ENCODE data around the gene WASF1. TPM values are rescaled to one million over a fixed set of nuclear protein-coding genes. Genes with fewer than 3 reads are reported as not detected.

Gene WASF1
- total RNA-seq: 10 to 100 TPM in 1 of 4 donors, 1 to 10 TPM in 3; 1.8 to 14.0 (median 5.9) TPM

- TF ChIP-seq POLR2A (IDR thresholded peaks at IDR 0.05): no peak
- TF ChIP-seq, protein P1, sequence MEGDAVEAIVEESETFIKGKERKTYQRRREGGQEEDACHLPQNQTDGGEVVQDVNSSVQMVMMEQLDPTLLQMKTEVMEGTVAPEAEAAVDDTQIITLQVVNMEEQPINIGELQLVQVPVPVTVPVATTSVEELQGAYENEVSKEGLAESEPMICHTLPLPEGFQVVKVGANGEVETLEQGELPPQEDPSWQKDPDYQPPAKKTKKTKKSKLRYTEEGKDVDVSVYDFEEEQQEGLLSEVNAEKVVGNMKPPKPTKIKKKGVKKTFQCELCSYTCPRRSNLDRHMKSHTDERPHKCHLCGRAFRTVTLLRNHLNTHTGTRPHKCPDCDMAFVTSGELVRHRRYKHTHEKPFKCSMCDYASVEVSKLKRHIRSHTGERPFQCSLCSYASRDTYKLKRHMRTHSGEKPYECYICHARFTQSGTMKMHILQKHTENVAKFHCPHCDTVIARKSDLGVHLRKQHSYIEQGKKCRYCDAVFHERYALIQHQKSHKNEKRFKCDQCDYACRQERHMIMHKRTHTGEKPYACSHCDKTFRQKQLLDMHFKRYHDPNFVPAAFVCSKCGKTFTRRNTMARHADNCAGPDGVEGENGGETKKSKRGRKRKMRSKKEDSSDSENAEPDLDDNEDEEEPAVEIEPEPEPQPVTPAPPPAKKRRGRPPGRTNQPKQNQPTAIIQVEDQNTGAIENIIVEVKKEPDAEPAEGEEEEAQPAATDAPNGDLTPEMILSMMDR (IDR thresholded peaks at IDR 0.05): no peak
- peak; percentile 93 to 97 (median 94) for DNase-seq
- Histone ChIP-seq H3K9me3 (no peaks in the 10 kb centered on the region), H3K4me3 (peak within 1 kb of the TSS; percentile 61 to 87 (median 71)), H3K4me1 (peaks cover 0 to 31% (median 4%) of the 10 kb centered on the region in 4 donors), H3K36me3 (no peaks in the 10 kb centered on the region), H3K27ac (peak within 1 kb of the TSS; percentile 73 to 88 (median 78)), H3K27me3 (no peaks in the 10 kb centered on the region)
Measured at GRCh38 chr6:110179406-110180227, at the start of gene WASF1. Gene WASF1 (minus strand): TSS chr6:110179670. CDS start chr6:110127601, 52,069 bp downstream.

DNA sequence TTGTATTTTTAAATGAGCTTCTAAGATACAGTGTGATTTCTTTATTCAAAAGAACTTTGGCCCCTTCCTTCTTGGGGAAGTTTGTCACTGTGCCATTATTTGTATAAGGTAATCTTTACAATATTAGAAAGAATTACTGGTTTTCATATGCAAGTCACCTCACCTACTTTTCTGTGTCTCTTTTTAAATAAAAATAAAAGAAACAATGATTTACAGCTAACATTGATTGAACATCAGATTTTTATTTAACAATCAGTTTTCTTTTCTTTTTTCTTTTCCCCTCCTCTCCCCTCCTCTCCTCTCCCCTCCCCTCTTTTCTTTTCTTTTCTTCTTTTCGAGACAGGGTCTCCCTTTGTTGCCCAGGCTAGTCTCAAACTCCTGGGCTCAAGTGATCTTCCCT lies 46.8 kb upstream of the WASF1 start:
- peaks cover 0 to 49% (median 0%) of the 10 kb centered on the region in 3 donors for H3K36me3 ChIP-seq
- no peaks in the 10 kb centered on the region for H3K9me3 ChIP-seq
- DNase-seq: no peak

DNA sequence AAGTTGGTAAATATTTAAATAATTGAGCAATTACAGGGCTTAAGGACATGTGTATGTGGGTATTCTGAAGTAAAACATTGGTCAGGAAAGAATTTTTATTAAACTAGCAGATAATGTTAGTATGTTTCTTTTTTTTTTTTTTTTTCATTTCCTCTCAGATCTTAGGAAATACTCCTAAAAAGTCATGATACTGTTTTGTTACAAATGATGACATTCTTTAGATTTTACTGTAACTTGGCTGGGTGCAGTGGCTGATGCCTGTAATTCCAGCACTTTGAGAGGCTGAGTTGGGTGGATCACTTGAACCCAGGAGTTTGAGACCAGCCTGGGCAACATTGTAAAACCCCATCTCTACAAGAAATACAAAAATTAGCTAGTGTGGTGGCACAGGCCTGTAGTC lies 42.3 kb upstream of the WASF1 start:
- Histone ChIP-seq H3K9me3 (no peaks in the 10 kb centered on the region), H3K36me3 (peaks cover 0 to 50% (median 3%) of the 10 kb centered on the region in 3 donors), H3K27ac (no peak overlapping the region), H3K4me3 (no peak overlapping the region), H3K27me3 (no peaks in the 10 kb centered on the region), H3K4me1 (no peaks in the 10 kb centered on the region)
- DNase-seq: no peak
- no peak for TF ChIP-seq POLR2A (IDR thresholded peaks at IDR 0.05)
- TF ChIP-seq, protein P1 (IDR thresholded peaks at IDR 0.05): no peak

More for the DNA sequence above, 46.8 kb upstream of the WASF1 start:
- TF ChIP-seq POLR2A (IDR thresholded peaks at IDR 0.05): no peak
- TF ChIP-seq, protein P1 (IDR thresholded peaks at IDR 0.05): no peak
- Histone ChIP-seq H3K27me3 (no peaks in the 10 kb centered on the region), H3K4me1 (no peaks in the 10 kb centered on the region), H3K4me3 (no peak overlapping the region), H3K27ac (no peak overlapping the region)

DNA sequence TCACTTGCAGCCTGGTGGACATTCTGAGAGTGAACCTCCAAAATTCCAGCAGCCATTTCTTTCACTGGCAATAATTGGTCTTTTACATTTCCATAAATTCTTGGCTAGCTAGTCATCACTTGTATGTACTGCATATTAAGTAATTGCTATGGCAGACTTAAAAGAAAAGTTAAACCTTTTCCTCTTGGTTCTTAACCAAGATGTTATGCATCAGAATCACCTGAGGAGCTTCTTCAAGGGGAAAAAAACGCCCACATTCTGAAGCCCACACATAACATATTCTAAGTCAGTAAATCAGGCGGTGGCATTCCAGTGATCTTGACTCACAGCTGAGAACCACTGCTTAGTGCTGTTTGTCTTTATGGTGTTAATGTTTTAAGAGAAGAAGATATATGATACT lies 37.8 kb upstream of the WASF1 start:
- DNase-seq: no peak
- Histone ChIP-seq H3K27me3 (no peaks in the 10 kb centered on the region), H3K9me3 (no peaks in the 10 kb centered on the region), H3K36me3 (peaks cover 0 to 65% (median 3%) of the 10 kb centered on the region in 3 donors), H3K4me1 (no peaks in the 10 kb centered on the region), H3K4me3 (no peak overlapping the region), H3K27ac (no peak overlapping the region)
- no peak for TF ChIP-seq POLR2A (IDR thresholded peaks at IDR 0.05)
- TF ChIP-seq, protein P1 (IDR thresholded peaks at IDR 0.05): no peak

- DNase-seq: no peak
- no peak overlapping the region for H3K27ac ChIP-seq
- no peaks in the 10 kb centered on the region for H3K27me3 ChIP-seq
- H3K4me1 ChIP-seq: no peaks in the 10 kb centered on the region
- H3K4me3 ChIP-seq: no peak overlapping the region
- H3K9me3 ChIP-seq: no peaks in the 10 kb centered on the region
- H3K36me3 ChIP-seq: peaks cover 0 to 76% (median 3%) of the 10 kb centered on the region in 3 donors
- TF ChIP-seq POLR2A (IDR thresholded peaks at IDR 0.05): no peak
- TF ChIP-seq, protein P1 (IDR thresholded peaks at IDR 0.05): no peak
Measured at GRCh38 chr6:110216140-110216539, 36.7 kb upstream of the WASF1 start.

Data from Peyer's patch (tissue), 4 donors.